ENCODE measurements around the gene TNFSF15. TPM values are rescaled to one million over a fixed set of nuclear protein-coding genes. Genes with fewer than 3 reads are reported as not detected.

Gene TNFSF15
- total and polyA plus RNA-seq, 2 of the 4 experiments (the other 2 are of a cell fraction) = 0.03 to 0.18 TPM

GRCh38 chr9:114737847-114738246 is 68.0 kb downstream of the TNFSF15 start:
- no peak overlapping the region for H3K14ac ChIP-seq (replicated peaks; ENCODE audit: low read depth, low read length)
- dilution Hi-C loops (cut with HindIII; ENCODE audit: low sequenced_read_pairs, unreplicated experiment) = no loop called here
- TF ChIP-seq CHD1 (IDR thresholded peaks at IDR 0.05; ENCODE audit: low read depth, low read length) = no peak
- no peak for TF ChIP-seq BHLHE40 (IDR thresholded peaks at IDR 0.05; ENCODE audit: low read depth, low read length)
- no peak for TF ChIP-seq USF2 (IDR thresholded peaks at IDR 0.05; ENCODE audit: low read depth, low read length)
- no peak for TF ChIP-seq CEBPB (IDR thresholded peaks at IDR 0.05; ENCODE audit: low read depth, low read length)
- no peak for TF ChIP-seq NFE2L2 (IDR thresholded peaks at IDR 0.05; ENCODE audit: low read depth, low read length)
- no peak for TF ChIP-seq POLR2A (IDR thresholded peaks at IDR 0.05; ENCODE audit: low read depth, low read length)
- no peak for TF ChIP-seq FOS (IDR thresholded peaks at IDR 0.05; ENCODE audit: low read depth, low read length)
- TF ChIP-seq MAFK (IDR thresholded peaks at IDR 0.05; ENCODE audit: low read depth, low read length) = no peak
- TF ChIP-seq CTCF (conservative IDR thresholded peaks at IDR 0.05; ENCODE audit: low read depth, low read length) = no peak
- no peak for TF ChIP-seq MAZ (IDR thresholded peaks at IDR 0.05; ENCODE audit: borderline replicate concordance, low read depth, low read length)
- TF ChIP-seq MXI1 (IDR thresholded peaks at IDR 0.05; ENCODE audit: borderline replicate concordance, low read depth, low read length) = no peak
- TF ChIP-seq RFX5 (IDR thresholded peaks at IDR 0.05; ENCODE audit: low read depth, low read length) = no peak
- TF ChIP-seq, protein P1, sequence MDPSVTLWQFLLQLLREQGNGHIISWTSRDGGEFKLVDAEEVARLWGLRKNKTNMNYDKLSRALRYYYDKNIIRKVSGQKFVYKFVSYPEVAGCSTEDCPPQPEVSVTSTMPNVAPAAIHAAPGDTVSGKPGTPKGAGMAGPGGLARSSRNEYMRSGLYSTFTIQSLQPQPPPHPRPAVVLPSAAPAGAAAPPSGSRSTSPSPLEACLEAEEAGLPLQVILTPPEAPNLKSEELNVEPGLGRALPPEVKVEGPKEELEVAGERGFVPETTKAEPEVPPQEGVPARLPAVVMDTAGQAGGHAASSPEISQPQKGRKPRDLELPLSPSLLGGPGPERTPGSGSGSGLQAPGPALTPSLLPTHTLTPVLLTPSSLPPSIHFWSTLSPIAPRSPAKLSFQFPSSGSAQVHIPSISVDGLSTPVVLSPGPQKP (IDR thresholded peaks at IDR 0.05; ENCODE audit: borderline replicate concordance, low read depth, low read length) = no peak
- no peak for TF ChIP-seq RCOR1 (IDR thresholded peaks at IDR 0.05; ENCODE audit: insufficient replicate concordance, low read length)
- no peak for TF ChIP-seq SMC3 (IDR thresholded peaks at IDR 0.05; ENCODE audit: low read depth, low read length)
- no peak for TF ChIP-seq RAD21 (IDR thresholded peaks at IDR 0.05; ENCODE audit: low read length)
- in situ Hi-C loops (cut with MboI; ENCODE audit: low sequenced_read_pairs) = loop anchor here (5.0 to 10.0 kb wide), 5 partner anchors 76 to 787 kb away; no protein-coding TSS in a partner anchor
- no peaks in the 10 kb centered on the region for H3K79me1 ChIP-seq (ENCODE audit: low read depth in 1 of 2, low read length in 2 of 2)
- H3K4me3 ChIP-seq (ENCODE audit: insufficient read depth, low read depth, low read length) = no peak overlapping the region
- ChIA-PET POLR2A (ENCODE audit: unreplicated experiment) (no interaction called here), CTCF (interaction anchor here (0.7 to 4.0 kb wide), 6 partner anchors 8 to 270 kb away, joined by 3 to 25 read pairs (median 4); partner anchors contain the start of gene TEX48)
- no peak overlapping the region for H2BK20ac ChIP-seq (ENCODE audit: low read depth, low read length)
- no peak for ATAC-seq (ENCODE audit: low read depth)
- H2BK15ac ChIP-seq (ENCODE audit: low read depth, low read length) = no peak overlapping the region
- H3K9me3 ChIP-seq (ENCODE audit: control insufficient read depth, insufficient read depth, low read length) = no peaks in the 10 kb centered on the region
- H2AFZ ChIP-seq (replicated peaks; ENCODE audit: low read length, poor library complexity) = no peak overlapping the region
- DNase-seq = no peak
- H2AK9ac ChIP-seq (replicated peaks; ENCODE audit: low read depth, low read length, poor library complexity) = no peak overlapping the region
- H4K8ac ChIP-seq (ENCODE audit: low read depth in 2 of 2, low read length in 2 of 2) = no peak overlapping the region
- no peaks in the 10 kb centered on the region for H3K9me1 ChIP-seq (ENCODE audit: insufficient read depth, low read length)
- H2BK5ac ChIP-seq (ENCODE audit: low read depth, low read length, poor library complexity, severe bottlenecking) = no peak overlapping the region
- BruUV-seq (replicated peaks) = no TSS peak
- no peak overlapping the region for H3K4me2 ChIP-seq (ENCODE audit: low read depth, low read length)
- no peaks in the 10 kb centered on the region; the same call in none of the 2 replicates for H3K27me3 ChIP-seq (ENCODE audit: control insufficient read depth, insufficient read depth, low read length)
- H3K4ac ChIP-seq (ENCODE audit: low read depth, low read length) = no peak overlapping the region
- peaks cover 2% of the 10 kb centered on the region; the same call in 1 of the 2 replicates for H3K4me1 ChIP-seq (ENCODE audit: control insufficient read depth, insufficient read depth, low read length)
- no peak overlapping the region for H3K56ac ChIP-seq (ENCODE audit: extremely low read depth, insufficient read depth, low read length)
- no peak overlapping the region for H3K23ac ChIP-seq (ENCODE audit: low read depth, low read length)
- no peak overlapping the region for H3K18ac ChIP-seq (ENCODE audit: low read depth, low read length)
- H4K91ac ChIP-seq (ENCODE audit: insufficient read depth, low read depth, low read length) = no peak overlapping the region
- H3K9ac ChIP-seq (ENCODE audit: low read depth, low read length) = no peak overlapping the region
- H4K5ac ChIP-seq (ENCODE audit: low read depth, low read length) = no peak overlapping the region
- no CpG with 5 or more reads among the region's 4 CpGs for WGBS, 2 experiments (ENCODE audit: extremely low coverage in 2 of 2, insufficient read length in 1 of 2)
- no peak overlapping the region for H2AK5ac ChIP-seq (ENCODE audit: low read depth, low read length)
- H4K20me1 ChIP-seq (ENCODE audit: insufficient read depth, low read length) = no peaks in the 10 kb centered on the region
- H3K27ac ChIP-seq (ENCODE audit: insufficient read depth, low read length) = no peak overlapping the region
- no peaks in the 10 kb centered on the region for H3K36me3 ChIP-seq (ENCODE audit: control insufficient read depth, insufficient read depth, low read length)
- H2BK120ac ChIP-seq (ENCODE audit: low read depth, low read length) = no peak overlapping the region
- intact Hi-C loops (cut with micrococcal nuclease) = loop anchor here (5.0 kb wide), 1 partner anchor 331 kb away; no protein-coding TSS in a partner anchor

Data from IMR-90 (cell line).